ENCODE data around the gene UHRF1. TPM values are rescaled to one million over a fixed set of nuclear protein-coding genes. Genes with fewer than 3 reads are reported as not detected.
A peak's percentile ranks its signal among the peaks of the same experiment; 100 is the strongest.

Gene UHRF1
- total RNA-seq, 4 donors from 2014 or later = 3.4 to 21.7 (median 11.5) TPM

GRCh38 chr19:4867534-4868285, 41.6 kb upstream of the UHRF1 start, which contains the start of gene PLIN3:
Gene PLIN3 (minus strand): TSS chr19:4867667. CDS start chr19:4861394, 6,273 bp downstream.
- intact Hi-C loops (cut with DNase I) = no loop called here
- Histone ChIP-seq H3K27ac (peak within 1 kb of the TSS; percentile 90 to 98 (median 94)), H3K4me1 (peaks cover 16 to 52% (median 20%) of the 10 kb centered on the region in 3 donors), H3K9me3 (no peaks in the 10 kb centered on the region), H3K4me3 (peak within 1 kb of the TSS; percentile 61 to 88 (median 75)), H3K36me3 (peaks cover 0 to 5% (median 3%) of the 10 kb centered on the region in 3 donors), H3K27me3 (no peaks in the 10 kb centered on the region)
- peak; percentile 82 for DNase-seq
- TF ChIP-seq POLR2A (IDR thresholded peaks at IDR 0.05) (peak in 2 of 4 donors; percentile 33 to 80), CTCF (IDR thresholded peaks at IDR 0.05) (no peak)
- 1 to 19% methylated on average over 7 to 16 of the region's 46 CpGs for WGBS, 2 donors

- Histone ChIP-seq H3K4me1 (peaks cover 16 to 52% (median 20%) of the 10 kb centered on the region in 3 donors), H3K36me3 (no peaks in the 10 kb centered on the region), H3K9me3 (no peaks in the 10 kb centered on the region), H3K4me3 (peak overlapping the region; percentile 61 to 88 (median 75)), H3K27me3 (no peaks in the 10 kb centered on the region), H3K27ac (peak overlapping the region; percentile 90 to 98 (median 94))
- 31 to 89% methylated on average over 5 to 6 of the region's 10 CpGs for WGBS, 2 donors
- intact Hi-C loops (cut with DNase I) = no loop called here
- TF ChIP-seq POLR2A (IDR thresholded peaks at IDR 0.05) (no peak), CTCF (IDR thresholded peaks at IDR 0.05) (no peak)
- no peak for DNase-seq
These were observed 40.9 kb upstream of the UHRF1 start for GRCh38 chr19:4868286-4868834.

- intact Hi-C loops (cut with DNase I) = loop anchor here (10.0 kb wide), 1 partner anchor 155 kb away; no protein-coding TSS in a partner anchor
- peaks cover 16 to 45% (median 20%) of the 10 kb centered on the region in 3 donors for H3K4me1 ChIP-seq
- no peaks in the 10 kb centered on the region for H3K27me3 ChIP-seq
- WGBS, 2 donors = 42 to 48% methylated on average over 6 to 7 of the region's 10 CpGs
- no peak for TF ChIP-seq POLR2A (IDR thresholded peaks at IDR 0.05)
- no peak for TF ChIP-seq CTCF (IDR thresholded peaks at IDR 0.05)
- H3K36me3 ChIP-seq = no peaks in the 10 kb centered on the region
- H3K27ac ChIP-seq = peak overlapping the region; percentile 44 to 54 (median 48)
- H3K9me3 ChIP-seq = no peaks in the 10 kb centered on the region
- DNase-seq = no peak
- H3K4me3 ChIP-seq = no peak overlapping the region
These were observed 39.1 kb upstream of the UHRF1 start for GRCh38 chr19:4870025-4870700.

- Histone ChIP-seq H3K4me1 (peaks cover 10 to 30% (median 11%) of the 10 kb centered on the region in 3 donors), H3K27me3 (no peaks in the 10 kb centered on the region), H3K36me3 (no peaks in the 10 kb centered on the region), H3K9me3 (no peaks in the 10 kb centered on the region), H3K27ac (no peak overlapping the region), H3K4me3 (no peak overlapping the region)
- 71 to 78% methylated on average over 5 to 6 of the region's 6 CpGs for WGBS, 2 donors
- DNase-seq = no peak
- intact Hi-C loops (cut with DNase I) = loop anchor here (10.0 kb wide), 1 partner anchor 153 kb away; no protein-coding TSS in a partner anchor
- TF ChIP-seq CTCF (IDR thresholded peaks at IDR 0.05) = no peak
- no peak for TF ChIP-seq POLR2A (IDR thresholded peaks at IDR 0.05)
These were observed 37.6 kb upstream of the UHRF1 start for GRCh38 chr19:4871711-4872110.

All from esophagus squamous epithelium (tissue), 5 donors.